Panc1 (cell line): ENCODE data around the gene DCANP1. TPM values are rescaled to one million over a fixed set of nuclear protein-coding genes. Genes with fewer than 3 reads are reported as not detected.

Experiments used
- ATAC-seq: fragments of 200-7000 bp; cut with Tn5 transposase; 2 replicates; pipeline ENCODE4 v1.9.1; 2020; ENCODE audit warnings: mild to moderate bottlenecking, moderate library complexity
- BruUV-seq: library from RNA; stranded (reverse); fragments of 400-500 nt; replicated peaks from 2 replicates; lab custom pipeline; 2021; lab: Mats Ljungman, UMichigan
- CTCF ChIA-PET: fragments of 300-600 bp; sonication (Branson Sonifier 250); formaldehyde crosslinking; loops from one replicate; lab custom pipeline; 2022; ENCODE audit warnings: antibody characterized with exemption; lab: Charles Lee
- POLR2A ChIA-PET: fragments of 300-600 bp; sonication (Branson Sonifier 250); formaldehyde crosslinking; loops from one replicate; lab custom pipeline; 2022; ENCODE audit warnings: antibody characterized with exemption; lab: Charles Lee
- DNase-seq: peaks from one replicate; pipeline ENCODE4 v3.0.0-alpha.2; 2010; ENCODE audit warnings: low read depth, low spot score
- H3K27ac ChIP-seq: 2 replicates; pipeline ENCODE4 v1.5.1; 2011; ENCODE audit warnings: mild to moderate bottlenecking, low read length, inconsistent platforms
- H3K27me3 ChIP-seq: fragments of 200-500 bp; sonication (Bioruptor generic); 2 replicates; pipeline ENCODE4 v1.6.0; 2014; ENCODE audit warnings: low read length, inconsistent platforms; ENCODE audit not compliant: control insufficient read depth, insufficient read depth
- H3K36me3 ChIP-seq: fragments of 200-500 bp; sonication (Bioruptor generic); 2 replicates; pipeline ENCODE4 v1.5.1; 2014; ENCODE audit warnings: inconsistent platforms, mild to moderate bottlenecking, low read length, moderate library complexity; ENCODE audit not compliant: control insufficient read depth, insufficient read depth
- H3K4me1 ChIP-seq: 2 replicates; pipeline ENCODE4 v1.5.1; 2011; ENCODE audit warnings: inconsistent platforms, mild to moderate bottlenecking, low read length, moderate library complexity; ENCODE audit not compliant: control insufficient read depth, insufficient read depth
- H3K4me3 ChIP-seq, 2 experiments: 2 replicates each; pipeline ENCODE4 v1.5.1; 2011 to 2012; ENCODE audit warnings: low read depth in 2 of 2, low read length in 2 of 2, mild to moderate bottlenecking in 2 of 2, inconsistent platforms in 1 of 2, moderate library complexity in 1 of 2
- H3K9me3 ChIP-seq: fragments of 200-500 bp; sonication (Bioruptor generic); 2 replicates; pipeline ENCODE4 v1.5.1; 2014; ENCODE audit warnings: low read depth, mild to moderate bottlenecking, inconsistent platforms, low read length, moderate library complexity; ENCODE audit not compliant: control insufficient read depth, insufficient read depth
- POLR2AphosphoS5 ChIP-seq: IDR thresholded peaks from 2 replicates; pipeline ENCODE4 v1.6.1; 2012; ENCODE audit warnings: mild to moderate bottlenecking, low read depth, low read length, moderate library complexity
- SIN3A ChIP-seq: IDR thresholded peaks from 2 replicates; pipeline ENCODE4 v1.6.1; 2012; ENCODE audit warnings: low read depth, mild to moderate bottlenecking, low read length, moderate library complexity, borderline replicate concordance; ENCODE audit not compliant: insufficient read depth
- TCF7L2 ChIP-seq: IDR thresholded peaks from 2 replicates; pipeline ENCODE4 v1.6.1; 2011; ENCODE audit warnings: mild to moderate bottlenecking, low read depth, low read length, inconsistent platforms
- in situ Hi-C: cut with HindIII; loops from 2 replicates; pipeline ENCODE4 v1.10.0; 2016; ENCODE audit warnings: low sequenced_read_pairs, low pct_unique_long_range_greater_than_20kb
- intact Hi-C: fragments of 100-400 bp; cut with micrococcal nuclease; formaldehyde crosslinking; loops from one replicate; pipeline ENCODE4 v1.10.0; 2022; ENCODE audit not compliant: unreplicated experiment
- total RNA-seq: library from RNA; stranded (reverse); gene quantifications from one replicate; pipeline ENCODE4 v1.2.1, GENCODE V29; 2021; ENCODE audit not compliant: unreplicated experiment
- TF ChIP-seq, protein P1 (sequence below): fragments of 450-650 bp; IDR thresholded peaks from 2 replicates; pipeline ENCODE4 v1.5.1; 2017; ENCODE audit warnings: mild to moderate bottlenecking
- TF ChIP-seq, protein P2 (sequence below), 2 experiments: IDR thresholded peaks; 2 replicates each; pipeline ENCODE4 v1.6.1; 2011 to 2012; ENCODE audit warnings: low read depth in 2 of 2, control low read depth in 1 of 2, low read length in 1 of 2, mild to moderate bottlenecking in 1 of 2, moderate library complexity in 1 of 2; ENCODE audit not compliant: insufficient read depth in 1 of 2

Gene DCANP1
- total RNA-seq, 1 experiment from 2014 or later: not detected

DNA sequence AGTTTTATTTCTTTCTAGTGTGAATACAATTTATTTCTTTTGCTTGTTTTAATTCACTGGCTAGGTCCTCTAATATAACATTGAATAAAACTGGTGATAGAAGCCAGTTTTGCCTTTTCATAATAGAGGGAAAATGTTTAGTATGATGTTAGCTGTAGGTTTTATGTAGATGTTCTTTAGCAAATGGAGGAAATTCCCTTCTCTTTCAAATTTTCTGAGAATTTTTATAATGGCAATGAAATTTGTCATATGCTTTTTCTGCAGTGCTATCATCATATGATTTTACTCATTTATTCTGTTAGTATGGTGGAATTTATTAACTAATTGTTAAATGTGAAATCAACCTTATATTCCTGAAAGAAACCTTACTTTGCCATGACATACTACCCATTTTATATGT is 30.1 kb downstream of the DCANP1 start:
- no peak for TF ChIP-seq POLR2AphosphoS5
- no peak for TF ChIP-seq SIN3A
- TF ChIP-seq, protein P1, sequence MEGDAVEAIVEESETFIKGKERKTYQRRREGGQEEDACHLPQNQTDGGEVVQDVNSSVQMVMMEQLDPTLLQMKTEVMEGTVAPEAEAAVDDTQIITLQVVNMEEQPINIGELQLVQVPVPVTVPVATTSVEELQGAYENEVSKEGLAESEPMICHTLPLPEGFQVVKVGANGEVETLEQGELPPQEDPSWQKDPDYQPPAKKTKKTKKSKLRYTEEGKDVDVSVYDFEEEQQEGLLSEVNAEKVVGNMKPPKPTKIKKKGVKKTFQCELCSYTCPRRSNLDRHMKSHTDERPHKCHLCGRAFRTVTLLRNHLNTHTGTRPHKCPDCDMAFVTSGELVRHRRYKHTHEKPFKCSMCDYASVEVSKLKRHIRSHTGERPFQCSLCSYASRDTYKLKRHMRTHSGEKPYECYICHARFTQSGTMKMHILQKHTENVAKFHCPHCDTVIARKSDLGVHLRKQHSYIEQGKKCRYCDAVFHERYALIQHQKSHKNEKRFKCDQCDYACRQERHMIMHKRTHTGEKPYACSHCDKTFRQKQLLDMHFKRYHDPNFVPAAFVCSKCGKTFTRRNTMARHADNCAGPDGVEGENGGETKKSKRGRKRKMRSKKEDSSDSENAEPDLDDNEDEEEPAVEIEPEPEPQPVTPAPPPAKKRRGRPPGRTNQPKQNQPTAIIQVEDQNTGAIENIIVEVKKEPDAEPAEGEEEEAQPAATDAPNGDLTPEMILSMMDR: no peak
- TF ChIP-seq, protein P2, sequence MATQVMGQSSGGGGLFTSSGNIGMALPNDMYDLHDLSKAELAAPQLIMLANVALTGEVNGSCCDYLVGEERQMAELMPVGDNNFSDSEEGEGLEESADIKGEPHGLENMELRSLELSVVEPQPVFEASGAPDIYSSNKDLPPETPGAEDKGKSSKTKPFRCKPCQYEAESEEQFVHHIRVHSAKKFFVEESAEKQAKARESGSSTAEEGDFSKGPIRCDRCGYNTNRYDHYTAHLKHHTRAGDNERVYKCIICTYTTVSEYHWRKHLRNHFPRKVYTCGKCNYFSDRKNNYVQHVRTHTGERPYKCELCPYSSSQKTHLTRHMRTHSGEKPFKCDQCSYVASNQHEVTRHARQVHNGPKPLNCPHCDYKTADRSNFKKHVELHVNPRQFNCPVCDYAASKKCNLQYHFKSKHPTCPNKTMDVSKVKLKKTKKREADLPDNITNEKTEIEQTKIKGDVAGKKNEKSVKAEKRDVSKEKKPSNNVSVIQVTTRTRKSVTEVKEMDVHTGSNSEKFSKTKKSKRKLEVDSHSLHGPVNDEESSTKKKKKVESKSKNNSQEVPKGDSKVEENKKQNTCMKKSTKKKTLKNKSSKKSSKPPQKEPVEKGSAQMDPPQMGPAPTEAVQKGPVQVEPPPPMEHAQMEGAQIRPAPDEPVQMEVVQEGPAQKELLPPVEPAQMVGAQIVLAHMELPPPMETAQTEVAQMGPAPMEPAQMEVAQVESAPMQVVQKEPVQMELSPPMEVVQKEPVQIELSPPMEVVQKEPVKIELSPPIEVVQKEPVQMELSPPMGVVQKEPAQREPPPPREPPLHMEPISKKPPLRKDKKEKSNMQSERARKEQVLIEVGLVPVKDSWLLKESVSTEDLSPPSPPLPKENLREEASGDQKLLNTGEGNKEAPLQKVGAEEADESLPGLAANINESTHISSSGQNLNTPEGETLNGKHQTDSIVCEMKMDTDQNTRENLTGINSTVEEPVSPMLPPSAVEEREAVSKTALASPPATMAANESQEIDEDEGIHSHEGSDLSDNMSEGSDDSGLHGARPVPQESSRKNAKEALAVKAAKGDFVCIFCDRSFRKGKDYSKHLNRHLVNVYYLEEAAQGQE (IDR thresholded peaks at IDR 0.05; ENCODE audit: insufficient read depth in 1 of 2, low read depth in 2 of 2, low read length in 1 of 2): no peak
- TF ChIP-seq TCF7L2: no peak
- Histone ChIP-seq H3K9me3 (no peaks in the 10 kb centered on the region), H3K4me3 (no peak overlapping the region), H3K27ac (no peak overlapping the region), H3K36me3 (no peaks in the 10 kb centered on the region), H3K4me1 (no peaks in the 10 kb centered on the region), H3K27me3 (peaks cover 20% of the 10 kb centered on the region)
- DNase-seq: no peak
- intact Hi-C loops: no loop called here
- in situ Hi-C loops: no loop called here
- POLR2A ChIA-PET: no interaction called here
- no peak for ATAC-seq
- no TSS peak for BruUV-seq
- CTCF ChIA-PET: no interaction called here

DNA sequence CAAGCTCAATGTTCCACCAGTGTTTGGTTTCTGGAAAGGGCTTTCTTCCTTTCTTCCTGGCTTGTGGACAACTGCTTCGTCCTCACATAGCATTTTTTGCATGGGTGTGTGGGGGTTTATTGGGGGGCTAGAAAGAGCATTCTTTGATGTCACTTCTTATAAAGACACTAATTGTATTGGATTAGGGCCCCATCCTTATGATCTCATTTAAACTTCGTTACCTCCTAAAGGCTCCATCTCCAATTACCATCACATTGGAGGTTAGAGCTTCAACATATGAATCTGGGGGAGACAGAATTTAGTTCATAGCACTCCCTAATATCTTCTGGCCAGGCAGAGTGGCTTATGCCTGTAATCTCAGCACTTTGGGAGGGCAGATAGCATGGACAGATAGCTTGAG is 42.1 kb downstream of the DCANP1 start:
- no peaks in the 10 kb centered on the region for H3K36me3 ChIP-seq
- peaks cover 4% of the 10 kb centered on the region; the same call in 1 of the 2 replicates for H3K27me3 ChIP-seq
- ATAC-seq: no peak
- ChIA-PET POLR2A (no interaction called here), CTCF (no interaction called here)
- H3K4me3 ChIP-seq: no peak overlapping the region
- in situ Hi-C loops (no loop called here), intact Hi-C loops (no loop called here)
- DNase-seq: no peak
- no peaks in the 10 kb centered on the region for H3K9me3 ChIP-seq
- H3K4me1 ChIP-seq: no peaks in the 10 kb centered on the region
- no peak overlapping the region for H3K27ac ChIP-seq
- BruUV-seq: no TSS peak
- no peak for TF ChIP-seq SIN3A
- TF ChIP-seq, protein P2 (IDR thresholded peaks at IDR 0.05; ENCODE audit: insufficient read depth in 1 of 2, low read depth in 2 of 2, low read length in 1 of 2): no peak
- TF ChIP-seq TCF7L2: no peak
- TF ChIP-seq, protein P1: no peak
- TF ChIP-seq POLR2AphosphoS5: no peak
